Sigmoid colon (tissue), 4 donors: ENCODE results near the gene GAB4.

ENCODE experiments used
- EP300 ChIP-seq, 4 donors: sonication (generic); formaldehyde crosslinking; IDR thresholded peaks; one replicate each; pipeline ENCODE4 v1.6.1; 2017; ENCODE audit warnings: antibody characterized with exemption in 4 of 4
- POLR2AphosphoS5 ChIP-seq, 4 donors: sonication (generic); formaldehyde crosslinking; IDR thresholded peaks; one replicate each; pipeline ENCODE4 v1.6.1; 2017; ENCODE audit warnings: antibody characterized with exemption in 4 of 4

- no peak for TF ChIP-seq POLR2AphosphoS5 (IDR thresholded peaks at IDR 0.05)
- no peak for TF ChIP-seq EP300 (IDR thresholded peaks at IDR 0.05)
These were observed at the start of gene GAB4 for GRCh38 chr22:17007852-17008731.
